Adrenal gland (tissue), 5 donors: ENCODE data around the gene ZNF430.

Source experiments
- CTCF ChIP-seq, 6 experiments: fragments of 450-650 bp in 4 of 6; fragments of 200-600 bp in 2 of 6; sonication (generic) in 1 of 6; IDR thresholded peaks; 1 replicate in 5 of 6; 2 replicates in 1 of 6; pipeline versions ENCODE4 v1.5.1 to v1.8.0; 2016 to 2021; ENCODE audit warnings: antibody characterized with exemption in 6 of 6, mild to moderate bottlenecking in 2 of 6, moderate library complexity in 1 of 6
- POLR2A ChIP-seq, 2 donors: fragments of 450-650 bp; IDR thresholded peaks; one replicate each; pipeline ENCODE4 v1.6.1; 2017; ENCODE audit warnings: antibody characterized with exemption in 2 of 2, mild to moderate bottlenecking in 2 of 2, moderate library complexity in 1 of 2
- donor health status: DM: no; HTN: no; CAD: no.

GRCh38 chr19:21020298-21021227, at the start of gene ZNF430:
- TF ChIP-seq CTCF (IDR thresholded peaks at IDR 0.05) (no peak), POLR2A (IDR thresholded peaks at IDR 0.05) (peak; percentile 52 to 84)
